GM19372 (cell line): ENCODE results near the gene TM9SF3.

Source experiments
- ATAC-seq: cut with Tn5 transposase; IDR thresholded peaks from one replicate; pipeline ENCODE4 v1.9.1; 2021; ENCODE audit warnings: mild to moderate bottlenecking, low read depth, moderate library complexity; ENCODE audit not compliant: unreplicated experiment

The TM9SF3 gene

DNA sequence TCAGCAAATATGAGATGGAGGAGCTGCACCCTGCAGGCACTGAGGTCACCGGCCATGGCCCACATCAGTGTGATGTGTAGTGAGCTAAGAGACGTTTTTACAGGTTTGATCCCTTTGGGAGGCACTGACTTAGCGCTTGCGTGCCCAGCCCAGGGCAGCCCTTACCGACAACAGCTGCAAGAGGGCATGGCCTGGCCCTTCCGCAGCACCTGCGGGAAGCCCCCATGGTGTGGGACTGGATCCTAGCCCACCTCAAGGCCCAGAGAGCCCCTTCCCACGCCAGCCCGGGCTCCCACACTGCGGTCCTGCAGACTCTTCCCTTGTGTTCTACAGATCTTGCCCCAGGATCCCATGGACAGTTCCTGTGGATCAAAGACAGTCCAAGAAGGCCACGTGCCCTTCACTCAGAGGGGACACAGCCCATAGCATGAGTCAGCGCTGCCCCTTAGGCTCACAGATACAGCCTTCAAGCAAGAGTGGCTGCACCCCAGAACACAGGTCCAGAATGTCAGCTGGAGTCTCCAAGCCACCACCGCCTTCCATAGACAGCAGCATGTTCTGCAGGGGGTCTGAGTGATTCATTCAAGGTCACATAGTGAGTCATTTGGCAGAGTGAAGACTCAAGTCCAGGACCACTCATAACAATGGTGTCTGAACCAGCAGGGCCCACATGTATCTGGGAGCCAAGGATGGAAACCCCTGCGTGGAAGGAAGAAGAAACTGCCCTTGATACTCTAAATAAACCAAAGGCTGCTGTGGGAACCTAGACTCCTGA, 98.5 kb downstream of the TM9SF3 start:
- no peak for ATAC-seq

- ATAC-seq = no peak
Measured at GRCh38 chr10:96482815-96483588, 103.8 kb downstream of the TM9SF3 start.

DNA sequence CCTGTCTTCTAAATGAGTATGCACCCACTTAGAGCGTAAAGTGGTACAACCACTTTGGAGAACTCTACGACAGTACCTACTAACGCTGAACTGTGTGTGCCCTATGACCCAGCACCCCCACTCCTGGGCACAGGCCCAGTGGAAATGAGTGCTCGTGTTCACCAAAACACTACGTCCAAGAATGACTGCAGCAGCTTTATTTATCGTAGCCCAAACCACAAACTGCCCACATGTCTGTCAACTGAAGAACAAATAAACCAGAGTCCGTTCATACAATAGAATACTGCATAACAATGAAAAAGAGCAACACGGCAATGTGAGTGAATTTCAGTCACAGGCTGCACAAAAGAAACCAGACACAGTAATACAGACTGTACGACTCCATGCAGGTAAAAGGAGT, 108.5 kb downstream of the TM9SF3 start:
- no peak for ATAC-seq

GRCh38 chr10:96473866-96474265, 112.9 kb downstream of the TM9SF3 start:
- ATAC-seq = no peak

- no peak for ATAC-seq
Measured at GRCh38 chr10:96470116-96470743, 116.6 kb downstream of the TM9SF3 start.

DNA sequence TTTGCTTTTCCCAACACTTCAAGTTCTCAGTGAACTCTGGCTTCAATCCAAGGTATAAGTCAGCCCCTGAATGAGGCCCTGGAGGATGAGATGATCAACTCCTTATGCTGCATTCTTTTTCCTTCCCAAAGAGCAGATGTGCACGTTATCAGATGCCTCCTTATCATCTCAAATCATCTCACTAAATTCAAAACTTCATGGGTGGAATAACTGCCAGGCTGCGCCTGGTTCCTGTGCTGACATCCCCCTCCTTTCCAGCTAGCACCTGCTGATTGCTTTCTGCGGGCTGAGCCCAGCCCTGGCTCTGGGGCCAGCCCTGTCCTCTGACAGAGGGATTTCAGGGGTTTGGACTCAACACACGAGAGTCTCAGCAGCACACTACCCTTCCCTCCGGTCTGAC, 118.0 kb downstream of the TM9SF3 start:
- no peak for ATAC-seq
